ENCODE results near the gene KAT2A. TPM values are rescaled to one million over a fixed set of nuclear protein-coding genes. Genes with fewer than 3 reads are reported as not detected.
A peak's percentile ranks its signal among the peaks of the same experiment; 100 is the strongest.

Gene KAT2A
- total RNA-seq, 1 experiment from 2014 or later: 42.1 TPM

DNA sequence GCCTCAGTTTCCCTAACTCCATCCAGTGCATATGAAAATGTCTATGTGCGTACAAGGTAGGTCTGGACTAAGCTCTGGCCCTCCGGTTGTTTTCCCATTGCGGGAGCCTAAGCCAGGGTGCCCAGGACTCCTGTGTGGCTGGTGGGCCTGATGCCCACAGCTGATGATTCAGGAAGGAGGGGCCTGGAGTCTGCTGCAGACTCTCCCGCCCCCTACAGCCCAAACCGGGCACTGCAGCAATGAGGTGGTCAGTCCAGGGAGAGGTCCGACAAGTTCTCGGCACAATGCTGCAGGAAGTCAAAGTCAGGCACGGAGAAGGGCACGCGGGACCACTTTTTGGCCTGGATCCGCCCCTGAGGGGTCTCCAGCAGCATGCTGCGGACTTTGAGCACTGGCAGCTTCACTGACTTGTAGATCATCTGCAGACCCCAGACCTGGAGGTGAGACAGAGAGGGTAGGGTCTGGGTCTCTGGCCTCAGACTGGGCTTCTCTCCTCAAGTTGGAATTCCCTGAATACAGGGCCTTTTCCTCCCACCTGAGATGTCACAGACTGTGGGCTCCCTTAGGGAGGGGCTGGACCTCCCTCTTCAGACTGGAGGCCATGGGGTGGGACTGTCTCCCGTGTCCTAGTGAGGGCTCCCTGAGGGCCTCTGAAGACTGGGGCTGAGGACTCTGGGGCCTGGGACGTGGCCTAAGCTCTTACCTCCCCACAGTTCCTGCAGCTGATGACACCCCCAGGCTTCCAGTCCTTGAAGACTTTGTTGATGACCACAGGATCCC, 19.5 kb downstream of the KAT2A start:
- peaks cover 6% of the 10 kb centered on the region; the same call in 1 of the 2 replicates for H3K27me3 ChIP-seq (ENCODE audit: insufficient read depth, low read depth)
- no peaks in the 10 kb centered on the region for H3K4me1 ChIP-seq (replicated peaks; ENCODE audit: insufficient read depth)
- H3K4me3 ChIP-seq: no peak overlapping the region
- BruUV-seq (replicated peaks): no TSS peak
- H3F3A ChIP-seq (ENCODE audit: insufficient read depth, low read depth): peaks cover 5% of the 10 kb centered on the region; the same call in 1 of the 2 replicates
- no peaks in the 10 kb centered on the region for H3K79me2 ChIP-seq (ENCODE audit: low read depth)
- H2AFZ ChIP-seq: no peak overlapping the region
- ChIA-PET POLR2A (ENCODE audit: unreplicated experiment) (no interaction called here), CTCF (no interaction called here)
- peak; percentile 84 for TF ChIP-seq CTCF (conservative IDR thresholded peaks at IDR 0.05)
- no peak for TF ChIP-seq EZH2 (IDR thresholded peaks at IDR 0.05; ENCODE audit: low read depth)
- no peaks in the 10 kb centered on the region for H3K9me2 ChIP-seq (ENCODE audit: insufficient read depth)
- no peak overlapping the region for H3K4me2 ChIP-seq
- H4K20me1 ChIP-seq (ENCODE audit: insufficient read depth): no peaks in the 10 kb centered on the region
- peak in 1 of 2 experiments; percentile 56 for DNase-seq
- no peaks in the 10 kb centered on the region for H3K9me3 ChIP-seq (ENCODE audit: insufficient read depth, low read depth)
- intact Hi-C loops (cut with micrococcal nuclease; ENCODE audit: unreplicated experiment): loop anchor here (1.0 to 5.0 kb wide), 2 partner anchors 49 to 138 kb away; partner anchors contain the start of gene C17orf113
- no peak overlapping the region for H3K27ac ChIP-seq
- H3K36me3 ChIP-seq (ENCODE audit: low read depth): no peaks in the 10 kb centered on the region

DNA sequence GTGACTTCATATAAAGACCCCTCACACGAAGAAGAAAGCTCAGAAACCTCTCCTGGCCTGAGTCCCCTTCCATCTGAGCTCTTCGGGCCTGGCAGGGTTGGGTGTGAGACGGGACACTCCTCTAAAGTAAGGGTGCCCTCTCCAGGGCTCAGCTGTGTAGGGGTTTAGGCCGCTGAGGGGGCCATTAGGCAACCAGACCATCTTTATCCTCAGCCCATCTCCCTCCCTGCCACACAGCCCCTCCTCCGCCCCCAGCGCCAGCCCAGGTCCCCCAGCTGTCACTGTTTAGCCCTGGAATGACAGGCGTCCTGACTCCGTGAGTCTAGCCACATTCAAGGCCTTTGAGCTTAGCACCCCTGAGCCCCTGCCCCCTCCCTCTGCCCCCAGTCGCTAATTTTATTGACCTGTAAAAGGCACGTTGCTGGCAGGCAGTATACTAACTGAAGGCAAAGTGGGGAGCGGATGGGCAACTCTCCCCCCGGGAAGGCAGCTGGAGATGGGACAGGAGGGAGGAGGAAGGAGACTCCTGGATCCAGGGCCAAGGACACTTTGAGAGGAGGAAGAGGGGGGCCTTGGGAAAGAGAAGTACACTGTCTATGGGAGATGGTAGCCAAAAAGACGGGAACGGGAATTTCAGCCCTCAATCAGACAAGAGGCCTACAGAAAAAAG, 22.3 kb downstream of the KAT2A start:
- no peaks in the 10 kb centered on the region for H3K79me2 ChIP-seq (ENCODE audit: low read depth)
- no peak overlapping the region for H3K27ac ChIP-seq
- H3K9me2 ChIP-seq (ENCODE audit: insufficient read depth): no peaks in the 10 kb centered on the region
- peaks cover 5% of the 10 kb centered on the region; the same call in 1 of the 2 replicates for H3F3A ChIP-seq (ENCODE audit: insufficient read depth, low read depth)
- no peaks in the 10 kb centered on the region for H3K36me3 ChIP-seq (ENCODE audit: low read depth)
- H3K4me2 ChIP-seq: no peak overlapping the region
- H3K27me3 ChIP-seq (ENCODE audit: insufficient read depth, low read depth): peaks cover 6% of the 10 kb centered on the region
- TF ChIP-seq EZH2 (IDR thresholded peaks at IDR 0.05; ENCODE audit: low read depth) (no peak), CTCF (conservative IDR thresholded peaks at IDR 0.05) (no peak)
- H3K4me1 ChIP-seq (replicated peaks; ENCODE audit: insufficient read depth): no peaks in the 10 kb centered on the region
- ChIA-PET POLR2A (ENCODE audit: unreplicated experiment) (no interaction called here), CTCF (interaction anchor here (0.6 kb wide), 1 partner anchor 391 kb away, joined by 4 read pairs; no protein-coding TSS in a partner anchor)
- no peak for DNase-seq
- intact Hi-C loops (cut with micrococcal nuclease; ENCODE audit: unreplicated experiment): no loop called here
- H4K20me1 ChIP-seq (ENCODE audit: insufficient read depth): no peaks in the 10 kb centered on the region
- no TSS peak for BruUV-seq (replicated peaks)
- H3K4me3 ChIP-seq: no peak overlapping the region
- H2AFZ ChIP-seq: no peak overlapping the region
- no peaks in the 10 kb centered on the region for H3K9me3 ChIP-seq (ENCODE audit: insufficient read depth, low read depth)

GRCh38 chr17:42097691-42098631, 23.2 kb downstream of the KAT2A start, which contains the start of gene ZNF385C:
TSS of gene ZNF385C (minus strand) at chr17:42098473. CDS start at chr17:42063056, 35,417 bp downstream.
- no peaks in the 10 kb centered on the region for H3K79me2 ChIP-seq (ENCODE audit: low read depth)
- intact Hi-C loops (cut with micrococcal nuclease; ENCODE audit: unreplicated experiment): no loop called here
- peaks cover 6% of the 10 kb centered on the region for H3K27me3 ChIP-seq (ENCODE audit: insufficient read depth, low read depth)
- CTCF ChIA-PET: interaction anchor here (0.6 kb wide), 1 partner anchor 392 kb away, joined by 4 read pairs; no protein-coding TSS in a partner anchor
- H2AFZ ChIP-seq: no peak within 1 kb of the TSS
- H3K4me3 ChIP-seq: no peak within 1 kb of the TSS
- H3K4me2 ChIP-seq: no peak within 1 kb of the TSS
- no peak within 1 kb of the TSS for H3K27ac ChIP-seq
- H4K20me1 ChIP-seq (ENCODE audit: insufficient read depth): no peaks in the 10 kb centered on the region
- BruUV-seq (replicated peaks): no TSS peak
- TF ChIP-seq CTCF (conservative IDR thresholded peaks at IDR 0.05): no peak
- TF ChIP-seq EZH2 (IDR thresholded peaks at IDR 0.05; ENCODE audit: low read depth): no peak
- H3F3A ChIP-seq (ENCODE audit: insufficient read depth, low read depth): peaks cover under 1% of the 10 kb centered on the region; the same call in 1 of the 2 replicates
- no peaks in the 10 kb centered on the region for H3K36me3 ChIP-seq (ENCODE audit: low read depth)
- no peaks in the 10 kb centered on the region for H3K9me3 ChIP-seq (ENCODE audit: insufficient read depth, low read depth)
- H3K4me1 ChIP-seq (replicated peaks; ENCODE audit: insufficient read depth): no peaks in the 10 kb centered on the region
- DNase-seq: no peak
- no peaks in the 10 kb centered on the region for H3K9me2 ChIP-seq (ENCODE audit: insufficient read depth)
- POLR2A ChIA-PET (ENCODE audit: unreplicated experiment): no interaction called here
